NCI-H345 treated with DMSO at 0.1 percent for 48 hours (cell line): ENCODE data around the gene ZG16.
"Not testable (repeated sequence)": the region's sequence is repeated elsewhere in the genome, so short reads cannot be mapped to it uniquely, and the experiment has no call there.

Experiments used
- DNase-seq: peaks from one replicate; lab custom pipeline; 2025; ENCODE audit not compliant: unreplicated experiment; lab: John Stamatoyannopoulos, UW

Gene ZG16

GRCh38 chr16:29783094-29783953 lies 5.3 kb downstream of the ZG16 start:
- DNase-seq = not testable (repeated sequence)

- DNase-seq = no peak
Observed at GRCh38 chr16:29784157-29784556, 6.1 kb downstream of the ZG16 start.

- no peak for DNase-seq
Observed at GRCh38 chr16:29784901-29785500, 6.9 kb downstream of the ZG16 start.

DNA sequence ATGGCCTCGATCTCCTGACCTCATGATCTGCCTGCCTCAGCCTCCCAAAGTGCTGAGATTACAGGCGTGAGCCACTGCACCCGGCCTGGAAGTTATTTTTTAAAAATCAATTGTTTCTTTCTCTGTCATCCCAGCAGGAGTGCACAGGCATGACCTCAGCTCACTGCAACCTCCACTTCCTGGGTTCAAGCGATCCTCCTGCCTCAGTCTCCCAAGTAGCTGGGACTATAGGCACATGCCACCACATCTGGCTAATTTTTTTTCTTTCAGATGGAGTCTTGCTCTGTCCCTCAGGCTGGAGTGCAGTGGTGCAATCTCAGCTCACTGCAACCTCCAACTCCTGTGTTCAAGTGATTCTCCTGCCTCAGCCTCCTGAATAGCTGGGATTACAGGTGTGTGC lies 9.1 kb downstream of the ZG16 start:
- not testable (repeated sequence) for DNase-seq

- DNase-seq = no peak
Observed at GRCh38 chr16:29789775-29790182, 11.7 kb downstream of the ZG16 start.

- peak; percentile 99 for DNase-seq
Observed at GRCh38 chr16:29790183-29790948, 12.3 kb downstream of the ZG16 start, which contains the start of gene KIF22. Gene KIF22, plus strand, starts transcription at chr16:29790751. Its CDS starts 9 bp downstream, at chr16:29790760.

GRCh38 chr16:29790949-29791844 lies 13.1 kb downstream of the ZG16 start:
- no peak for DNase-seq

GRCh38 chr16:29791845-29792807 lies 14.1 kb downstream of the ZG16 start:
- no peak for DNase-seq

GRCh38 chr16:29793153-29793552 lies 15.1 kb downstream of the ZG16 start:
- not testable (repeated sequence) for DNase-seq

- DNase-seq = no peak
Observed at GRCh38 chr16:29794231-29794710, 16.2 kb downstream of the ZG16 start.

DNA sequence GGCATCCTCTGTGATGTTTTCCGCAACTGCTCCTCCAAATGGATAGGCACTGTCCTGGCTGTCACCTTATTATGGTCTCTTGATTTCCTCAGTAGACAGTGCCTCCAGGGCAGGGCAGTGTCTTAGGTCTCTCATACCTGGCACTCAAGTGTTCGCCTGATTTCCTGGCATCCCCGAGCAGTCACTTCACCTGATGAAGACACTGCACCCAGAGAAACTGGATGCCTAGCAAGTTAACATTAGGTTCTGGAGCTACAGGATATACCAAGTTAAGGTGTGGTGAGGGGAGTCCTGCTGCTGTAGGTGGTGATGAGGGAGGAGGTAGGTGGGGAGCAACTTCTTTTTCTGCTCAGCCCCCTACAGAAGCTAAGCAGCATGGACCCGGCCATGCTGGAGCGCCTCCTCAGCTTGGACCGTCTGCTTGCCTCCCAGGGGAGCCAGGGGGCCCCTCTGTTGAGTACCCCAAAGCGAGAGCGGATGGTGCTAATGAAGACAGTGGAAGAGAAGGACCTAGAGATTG lies 24.4 kb downstream of the ZG16 start:
- no peak for DNase-seq

DNA sequence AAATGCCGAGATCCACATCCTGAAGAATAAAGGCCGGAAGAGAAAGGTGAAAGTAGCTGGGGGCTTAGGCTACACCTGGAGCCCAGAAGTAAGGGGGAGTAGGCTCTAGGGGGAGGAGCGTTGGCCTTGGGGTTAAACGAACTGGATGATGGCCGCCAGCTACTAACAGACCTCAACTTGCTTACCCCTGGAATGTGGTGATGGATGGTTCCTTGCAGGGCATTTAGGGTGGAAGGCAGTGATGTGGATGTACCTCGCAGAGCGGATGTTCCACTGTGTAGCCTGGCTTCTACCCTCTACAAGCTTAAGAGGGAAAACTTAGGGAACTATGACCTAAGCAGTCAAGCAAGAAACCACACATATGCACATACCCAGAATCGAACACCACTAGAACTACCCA lies 26.0 kb downstream of the ZG16 start:
- no peak for DNase-seq

DNA sequence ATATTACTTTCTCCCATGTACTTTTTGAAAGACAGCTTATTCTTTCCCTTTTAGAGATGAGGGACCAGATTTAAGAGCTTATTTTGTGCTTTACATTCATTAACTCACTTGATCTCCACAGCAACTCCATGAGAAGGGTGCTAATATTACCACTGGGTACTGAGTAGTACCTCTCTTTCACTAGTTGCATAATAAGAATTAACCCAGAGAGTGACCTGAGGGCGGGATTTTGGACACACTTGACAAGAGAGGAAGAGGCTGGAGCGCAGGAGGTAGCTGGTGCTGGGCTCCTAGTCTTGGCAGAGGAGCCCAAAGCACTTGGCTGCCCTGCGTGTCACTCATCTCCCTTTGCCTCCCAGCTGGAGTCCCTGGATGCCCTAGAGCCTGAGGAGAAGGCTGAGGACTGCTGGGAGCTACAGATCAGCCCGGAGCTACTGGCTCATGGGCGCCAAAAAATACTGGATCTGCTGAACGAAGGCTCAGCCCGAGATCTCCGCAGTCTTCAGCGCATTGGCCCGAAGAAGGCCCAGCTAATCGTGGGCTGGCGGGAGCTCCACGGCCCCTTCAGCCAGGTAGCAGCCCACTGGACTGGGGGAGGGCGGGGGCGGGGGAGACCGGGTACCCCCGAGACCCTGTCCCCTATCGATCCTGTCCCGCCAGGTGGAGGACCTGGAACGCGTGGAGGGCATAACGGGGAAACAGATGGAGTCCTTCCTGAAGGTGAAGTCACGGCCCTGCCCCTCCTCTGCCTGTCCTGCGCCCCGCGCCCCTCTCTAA lies 26.6 kb downstream of the ZG16 start:
- peak; percentile 29 for DNase-seq

GRCh38 chr16:29805232-29806098 lies 27.4 kb downstream of the ZG16 start:
- DNase-seq = peak; percentile 100

DNA sequence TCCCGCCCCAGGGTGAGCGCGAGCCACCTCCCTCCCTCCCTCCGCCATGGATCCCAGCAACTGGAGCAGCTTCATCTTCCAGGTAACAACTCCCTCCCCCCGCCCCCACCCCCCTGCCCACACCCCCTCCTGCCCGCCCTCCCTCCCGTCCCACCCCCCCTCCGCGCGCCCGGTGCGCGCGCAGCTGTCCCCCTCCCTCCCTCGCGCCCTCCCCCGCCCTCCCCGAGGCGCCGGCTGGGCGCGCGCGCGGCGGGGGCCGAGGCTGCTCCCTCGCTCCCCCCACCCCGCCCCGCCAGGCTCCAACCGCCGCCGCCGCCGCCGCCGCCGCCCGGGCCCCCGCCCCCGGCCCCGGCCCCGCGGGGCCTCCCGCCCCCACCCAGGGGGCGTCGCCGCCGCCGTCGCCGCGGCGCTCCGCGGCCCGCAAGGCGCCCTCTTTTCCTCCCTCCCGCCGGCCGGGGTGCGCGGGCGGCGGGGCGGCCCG lies 28.1 kb downstream of the ZG16 start, which contains the start of gene MAZ:
Gene MAZ (plus strand): TSS at position 431 of the 481 bp plus-strand sequence. CDS start 173 bp downstream, outside the sequence.
- DNase-seq = peak; percentile 90

GRCh38 chr16:29806641-29807425 lies 28.8 kb downstream of the ZG16 start:
- DNase-seq = peak; percentile 51
